ENCODE data around the gene MGMT.

DNA sequence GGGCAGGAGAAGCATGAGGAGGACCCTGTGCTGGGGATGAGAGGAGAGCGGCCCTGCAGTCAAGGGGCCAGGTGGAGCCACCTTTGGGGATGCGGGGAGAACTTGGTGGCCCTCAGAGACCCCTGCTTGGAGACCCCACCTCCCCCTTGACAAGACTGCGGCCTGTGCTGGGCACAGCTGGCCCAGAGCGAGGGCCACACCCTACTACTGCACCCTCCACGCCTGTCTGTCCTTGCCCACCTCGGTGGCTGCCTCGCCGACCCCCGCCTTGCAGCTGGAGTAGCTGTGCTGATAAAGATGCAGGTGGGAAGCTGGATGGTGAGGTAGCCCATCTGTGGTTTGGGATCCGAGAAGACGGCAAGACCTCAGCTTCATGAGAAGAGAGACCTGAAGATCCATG, 186.8 kb downstream of the MGMT start:
- TF ChIP-seq, protein P1, sequence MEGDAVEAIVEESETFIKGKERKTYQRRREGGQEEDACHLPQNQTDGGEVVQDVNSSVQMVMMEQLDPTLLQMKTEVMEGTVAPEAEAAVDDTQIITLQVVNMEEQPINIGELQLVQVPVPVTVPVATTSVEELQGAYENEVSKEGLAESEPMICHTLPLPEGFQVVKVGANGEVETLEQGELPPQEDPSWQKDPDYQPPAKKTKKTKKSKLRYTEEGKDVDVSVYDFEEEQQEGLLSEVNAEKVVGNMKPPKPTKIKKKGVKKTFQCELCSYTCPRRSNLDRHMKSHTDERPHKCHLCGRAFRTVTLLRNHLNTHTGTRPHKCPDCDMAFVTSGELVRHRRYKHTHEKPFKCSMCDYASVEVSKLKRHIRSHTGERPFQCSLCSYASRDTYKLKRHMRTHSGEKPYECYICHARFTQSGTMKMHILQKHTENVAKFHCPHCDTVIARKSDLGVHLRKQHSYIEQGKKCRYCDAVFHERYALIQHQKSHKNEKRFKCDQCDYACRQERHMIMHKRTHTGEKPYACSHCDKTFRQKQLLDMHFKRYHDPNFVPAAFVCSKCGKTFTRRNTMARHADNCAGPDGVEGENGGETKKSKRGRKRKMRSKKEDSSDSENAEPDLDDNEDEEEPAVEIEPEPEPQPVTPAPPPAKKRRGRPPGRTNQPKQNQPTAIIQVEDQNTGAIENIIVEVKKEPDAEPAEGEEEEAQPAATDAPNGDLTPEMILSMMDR (IDR thresholded peaks at IDR 0.05; ENCODE audit: borderline replicate concordance, extremely low read depth, low read length, poor library complexity, severe bottlenecking) = no peak
- TF ChIP-seq EZH2 (IDR thresholded peaks at IDR 0.05; ENCODE audit: borderline replicate concordance, low read depth, low read length, severe bottlenecking) = no peak
